GM18867 (cell line): Measurements from ENCODE around the gene ZSCAN2.

ENCODE experiments used
- ATAC-seq: cut with Tn5 transposase; IDR thresholded peaks from one replicate; pipeline ENCODE4 v1.9.1; 2021; ENCODE audit warnings: mild to moderate bottlenecking, moderate library complexity; ENCODE audit not compliant: unreplicated experiment

ZSCAN2 gene

GRCh38 chr15:84668221-84668982 lies 67.6 kb downstream of the ZSCAN2 start:
- no peak for ATAC-seq

GRCh38 chr15:84669726-84670125 lies 68.9 kb downstream of the ZSCAN2 start:
- no peak for ATAC-seq

- ATAC-seq, result no peak
These were observed 70.4 kb downstream of the ZSCAN2 start for GRCh38 chr15:84671211-84671610.
